ENCODE data around the gene MESP2.

- no peak for TF ChIP-seq YY1 (IDR thresholded peaks at IDR 0.05; ENCODE audit: insufficient read depth, insufficient read length)
- no peak for TF ChIP-seq ZNF274 (IDR thresholded peaks at IDR 0.05; ENCODE audit: low read depth, low read length)
Measured at GRCh38 chr15:89801471-89802195, 25.5 kb downstream of the MESP2 start.

Measured in NT2/D1 (cell line).